ENCODE measurements around the gene DNM3.

GRCh38 chr1:171954361-171954760 lies 113.1 kb downstream of the DNM3 start:
- TF ChIP-seq CTCF (IDR thresholded peaks at IDR 0.05) (no peak), POLR2A (IDR thresholded peaks at IDR 0.05) (no peak)
